ENCODE results near the gene NXPE4. TPM values are rescaled to one million over a fixed set of nuclear protein-coding genes. Genes with fewer than 3 reads are reported as not detected.
A peak's percentile ranks its signal among the peaks of the same experiment; 100 is the strongest.

NXPE4 gene
- total RNA-seq, 2 donors from 2014 or later = not detected

- WGBS, 2 donors = 47 to 85% methylated on average over 1 of the region's 1 CpG
- intact Hi-C loops (cut with DNase I) = no loop called here
Observed at GRCh38 chr11:114524122-114524521, 71.5 kb downstream of the NXPE4 start.

GRCh38 chr11:114522818-114523217 lies 72.8 kb downstream of the NXPE4 start:
- peak; percentile 40 for ATAC-seq
- no peak for TF ChIP-seq POLR2A (IDR thresholded peaks at IDR 0.05)
- TF ChIP-seq, protein P1, sequence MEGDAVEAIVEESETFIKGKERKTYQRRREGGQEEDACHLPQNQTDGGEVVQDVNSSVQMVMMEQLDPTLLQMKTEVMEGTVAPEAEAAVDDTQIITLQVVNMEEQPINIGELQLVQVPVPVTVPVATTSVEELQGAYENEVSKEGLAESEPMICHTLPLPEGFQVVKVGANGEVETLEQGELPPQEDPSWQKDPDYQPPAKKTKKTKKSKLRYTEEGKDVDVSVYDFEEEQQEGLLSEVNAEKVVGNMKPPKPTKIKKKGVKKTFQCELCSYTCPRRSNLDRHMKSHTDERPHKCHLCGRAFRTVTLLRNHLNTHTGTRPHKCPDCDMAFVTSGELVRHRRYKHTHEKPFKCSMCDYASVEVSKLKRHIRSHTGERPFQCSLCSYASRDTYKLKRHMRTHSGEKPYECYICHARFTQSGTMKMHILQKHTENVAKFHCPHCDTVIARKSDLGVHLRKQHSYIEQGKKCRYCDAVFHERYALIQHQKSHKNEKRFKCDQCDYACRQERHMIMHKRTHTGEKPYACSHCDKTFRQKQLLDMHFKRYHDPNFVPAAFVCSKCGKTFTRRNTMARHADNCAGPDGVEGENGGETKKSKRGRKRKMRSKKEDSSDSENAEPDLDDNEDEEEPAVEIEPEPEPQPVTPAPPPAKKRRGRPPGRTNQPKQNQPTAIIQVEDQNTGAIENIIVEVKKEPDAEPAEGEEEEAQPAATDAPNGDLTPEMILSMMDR (IDR thresholded peaks at IDR 0.05) = no peak

More at GRCh38 chr11:114524122-114524521, 71.5 kb downstream of the NXPE4 start:
- TF ChIP-seq, protein P1 (IDR thresholded peaks at IDR 0.05) = no peak
- H3K27ac ChIP-seq = no peak overlapping the region
- H3K4me3 ChIP-seq = no peak overlapping the region
- no peak for ATAC-seq
- H3K9me3 ChIP-seq = peaks cover 0 to 9% (median 0%) of the 10 kb centered on the region in 3 donors
- H3K36me3 ChIP-seq (replicated peaks in 1 of 2; ENCODE audit: insufficient read depth in 1 of 2, low read depth in 2 of 2) = no peaks in the 10 kb centered on the region
- H3K4me1 ChIP-seq = no peaks in the 10 kb centered on the region
- no peak for DNase-seq
- no peaks in the 10 kb centered on the region for H3K27me3 ChIP-seq

More at GRCh38 chr11:114522818-114523217, 72.8 kb downstream of the NXPE4 start:
- Histone ChIP-seq H3K4me1 (no peaks in the 10 kb centered on the region), H3K36me3 (replicated peaks in 1 of 2; ENCODE audit: insufficient read depth in 1 of 2, low read depth in 2 of 2) (no peaks in the 10 kb centered on the region), H3K27me3 (no peaks in the 10 kb centered on the region), H3K27ac (no peak overlapping the region), H3K4me3 (no peak overlapping the region), H3K9me3 (peaks cover 0 to 9% (median 0%) of the 10 kb centered on the region in 3 donors)
- intact Hi-C loops (cut with DNase I) = no loop called here
- DNase-seq = no peak
- WGBS, 2 donors = 25 to 28% methylated on average over 2 of the region's 2 CpGs

Small RNA genes lying within 50 kb of the gene (small RNA-seq; reads per million reads assigned to genes)
- not detected for gene RF01210

Other genes starting within 250 kb of the NXPE4 start
- 1 to 10 TPM; 5.4 to 8.2 TPM for gene C11orf71, start 195.3 kb downstream of the NXPE4 start, total RNA-seq
- 1 to 10 TPM; 7.6 to 9.6 TPM for gene RBM7, start 195.1 kb downstream of the NXPE4 start, total RNA-seq
- gene REXO2, start 156.3 kb downstream of the NXPE4 start, total RNA-seq = 10 to 100 TPM; 92.1 to 95.9 TPM
- gene NXPE1, start 35.9 kb downstream of the NXPE4 start, total RNA-seq = not detected
- not detected for gene NXPE2, start 82.7 kb upstream of the NXPE4 start, total RNA-seq

All from body of pancreas (tissue), 4 donors.